GM23338 (cell line): ENCODE measurements around the gene ANKRD65. TPM values are rescaled to one million over a fixed set of nuclear protein-coding genes. Genes with fewer than 3 reads are reported as not detected.

Experiments
- ATAC-seq: fragments of 200-7000 bp; cut with Tn5 transposase; 3 replicates; pipeline ENCODE4 v1.9.1; 2020
- DNase-seq: peaks from one replicate; pipeline ENCODE4 v3.0.0-alpha.2; 2015; ENCODE audit warnings: low spot score
- H2AFZ ChIP-seq: fragments of 200-600 bp; sonication (generic); 2 replicates; pipeline ENCODE4 v1.8.0; 2016; ENCODE audit warnings: antibody characterized with exemption, mild to moderate bottlenecking, moderate library complexity
- H3F3A ChIP-seq: fragments of 200-600 bp; sonication (generic); replicated peaks from 2 replicates; pipeline ENCODE4 v1.8.0; 2017; ENCODE audit warnings: antibody characterized with exemption, mixed run types, low read depth
- H3K27ac ChIP-seq: fragments of 200-600 bp; sonication (generic); 2 replicates; pipeline ENCODE4 v1.6.1; 2016; ENCODE audit warnings: low read depth
- H3K27me3 ChIP-seq: fragments of 200-600 bp; sonication (generic); 2 replicates; pipeline ENCODE4 v1.8.0; 2016; ENCODE audit warnings: mild to moderate bottlenecking, mixed run types, moderate library complexity; ENCODE audit not compliant: insufficient read depth
- H3K36me3 ChIP-seq: fragments of 200-600 bp; sonication (generic); 2 replicates; pipeline ENCODE4 v1.8.0; 2016; ENCODE audit warnings: mild to moderate bottlenecking; ENCODE audit not compliant: insufficient read depth
- H3K4me1 ChIP-seq: fragments of 200-600 bp; sonication (generic); 2 replicates; pipeline ENCODE4 v1.8.0; 2016; ENCODE audit warnings: mild to moderate bottlenecking, moderate library complexity; ENCODE audit not compliant: insufficient read depth
- H3K4me2 ChIP-seq: fragments of 200-600 bp; sonication (generic); 2 replicates; pipeline ENCODE4 v1.7.1; 2017; ENCODE audit warnings: mixed run types
- H3K4me3 ChIP-seq: fragments of 200-600 bp; sonication (generic); 2 replicates; pipeline ENCODE4 v1.6.1; 2016; ENCODE audit warnings: mixed run types
- H3K79me2 ChIP-seq: fragments of 200-600 bp; sonication (generic); replicated peaks from 2 replicates; pipeline ENCODE4 v1.8.0; 2017; ENCODE audit warnings: mild to moderate bottlenecking; ENCODE audit not compliant: insufficient read depth
- H3K9me2 ChIP-seq: fragments of 200-600 bp; sonication (generic); 2 replicates; pipeline ENCODE4 v1.8.0; 2017; ENCODE audit not compliant: insufficient read depth
- H4K20me1 ChIP-seq: fragments of 200-600 bp; sonication (generic); replicated peaks from 2 replicates; pipeline ENCODE4 v1.8.0; 2017; ENCODE audit warnings: mild to moderate bottlenecking; ENCODE audit not compliant: insufficient read depth
- H3K27ac Mint-ChIP-seq: 2 replicates; pipeline ENCODE4 v1.8.0; 2020; ENCODE audit warnings: inconsistent platforms, mild to moderate bottlenecking, moderate library complexity, mixed read lengths
- H3K27me3 Mint-ChIP-seq: 3 replicates; pipeline ENCODE4 v1.8.0; 2022; ENCODE audit warnings: low read depth, mild to moderate bottlenecking, moderate library complexity, mixed read lengths, inconsistent platforms; ENCODE audit not compliant: insufficient read depth, poor library complexity
- H3K36me3 Mint-ChIP-seq: 3 replicates; pipeline ENCODE4 v1.8.0; 2021; ENCODE audit warnings: low read depth, mild to moderate bottlenecking, inconsistent platforms, moderate library complexity, mixed read lengths
- H3K4me1 Mint-ChIP-seq: 3 replicates; pipeline ENCODE4 v1.8.0; 2020; ENCODE audit warnings: mild to moderate bottlenecking, inconsistent platforms, mixed read lengths
- H3K4me3 Mint-ChIP-seq: 3 replicates; pipeline ENCODE4 v1.8.0; 2021; ENCODE audit warnings: moderate library complexity, mild to moderate bottlenecking, inconsistent platforms, mixed read lengths
- H3K9me3 Mint-ChIP-seq: 3 replicates; pipeline ENCODE4 v1.8.0; 2020; ENCODE audit warnings: moderate library complexity, mild to moderate bottlenecking, inconsistent platforms, mixed read lengths
- CREB1 ChIP-seq: fragments of 250-450 bp; sonication (Bioruptor Pico); IDR thresholded peaks from 2 replicates; pipeline ENCODE4 v1.5.0; 2020; ENCODE audit warnings: low read depth, mild to moderate bottlenecking, moderate library complexity
- EZH2 ChIP-seq: fragments of 200-600 bp; sonication (generic); IDR thresholded peaks from one replicate; pipeline ENCODE4 v1.8.0; 2017; ENCODE audit warnings: antibody characterized with exemption, mild to moderate bottlenecking, low read depth; ENCODE audit not compliant: unreplicated experiment
- EZH2phosphoT487 ChIP-seq: fragments of 200-600 bp; sonication (generic); IDR thresholded peaks from one replicate; pipeline ENCODE4 v1.8.1; 2018; ENCODE audit warnings: antibody characterized with exemption; ENCODE audit not compliant: unreplicated experiment
- JUNB ChIP-seq: IDR thresholded peaks from one replicate; pipeline ENCODE4 v1.6.1; 2016; ENCODE audit warnings: antibody characterized with exemption; ENCODE audit not compliant: unreplicated experiment
- NANOG ChIP-seq: IDR thresholded peaks from 2 replicates; pipeline ENCODE4 v1.6.1; 2016; ENCODE audit warnings: antibody characterized with exemption, borderline replicate concordance
- POLR2AphosphoS5 ChIP-seq: IDR thresholded peaks from 2 replicates; pipeline ENCODE4 v1.6.1; 2016; ENCODE audit warnings: antibody characterized with exemption, low read depth
- STAT1 ChIP-seq: IDR thresholded peaks from one replicate; pipeline ENCODE4 v1.6.1; 2016; ENCODE audit warnings: antibody characterized with exemption; ENCODE audit not compliant: unreplicated experiment
- ZNF114 ChIP-seq: fragments of 250-450 bp; sonication (Bioruptor Pico); IDR thresholded peaks from 2 replicates; pipeline ENCODE4 v1.5.0; 2020; ENCODE audit warnings: mild to moderate bottlenecking, moderate library complexity
- ZNF331 ChIP-seq: fragments of 250-450 bp; sonication (Bioruptor Pico); IDR thresholded peaks from 2 replicates; pipeline ENCODE4 v1.5.0; 2020; ENCODE audit warnings: low read depth, mild to moderate bottlenecking, moderate library complexity
- polyA plus RNA-seq: library from polyadenylated mRNA; unstranded; fragments of >200 nt; fragmentation: Nextera tagmentation; extraction: Ambion mirVana; gene quantifications from 2 replicates; pipeline ENCODE4 v1.2.1, GENCODE V29; 2016
- total RNA-seq: library from RNA; depleted of rRNA; stranded (reverse); fragments of >200 nt; shearing (Covaris generic); gene quantifications from 2 replicates; pipeline ENCODE4 v1.2.3, GENCODE V29; 2014
- TF ChIP-seq, protein P1 (sequence below): fragments of 250-450 bp; sonication (Bioruptor Pico); IDR thresholded peaks from 2 replicates; pipeline ENCODE4 v1.5.0; 2020; ENCODE audit warnings: mild to moderate bottlenecking, moderate library complexity
- TF ChIP-seq, protein P2 (sequence below), 2 experiments: fragments of 200-600 bp in 1 of 2; sonication (generic) in 1 of 2; conservative IDR thresholded peaks; 2 replicates each; pipeline versions ENCODE4 v1.5.1 to v1.6.1; 2016 to 2017; ENCODE audit warnings: antibody characterized with exemption in 2 of 2, low read depth in 2 of 2, mild to moderate bottlenecking in 2 of 2, moderate library complexity in 1 of 2
- TF ChIP-seq, protein P3 (sequence below): IDR thresholded peaks from one replicate; pipeline ENCODE4 v1.6.1; 2018; ENCODE audit warnings: antibody characterized with exemption; ENCODE audit not compliant: unreplicated experiment
- TF ChIP-seq, protein P4 (sequence below): IDR thresholded peaks from 2 replicates; pipeline ENCODE4 v1.6.1; 2016; ENCODE audit warnings: antibody characterized with exemption

Gene ANKRD65
- total and polyA plus RNA-seq, 2 experiments from 2014 or later: 1.6 to 1.7 TPM

DNA sequence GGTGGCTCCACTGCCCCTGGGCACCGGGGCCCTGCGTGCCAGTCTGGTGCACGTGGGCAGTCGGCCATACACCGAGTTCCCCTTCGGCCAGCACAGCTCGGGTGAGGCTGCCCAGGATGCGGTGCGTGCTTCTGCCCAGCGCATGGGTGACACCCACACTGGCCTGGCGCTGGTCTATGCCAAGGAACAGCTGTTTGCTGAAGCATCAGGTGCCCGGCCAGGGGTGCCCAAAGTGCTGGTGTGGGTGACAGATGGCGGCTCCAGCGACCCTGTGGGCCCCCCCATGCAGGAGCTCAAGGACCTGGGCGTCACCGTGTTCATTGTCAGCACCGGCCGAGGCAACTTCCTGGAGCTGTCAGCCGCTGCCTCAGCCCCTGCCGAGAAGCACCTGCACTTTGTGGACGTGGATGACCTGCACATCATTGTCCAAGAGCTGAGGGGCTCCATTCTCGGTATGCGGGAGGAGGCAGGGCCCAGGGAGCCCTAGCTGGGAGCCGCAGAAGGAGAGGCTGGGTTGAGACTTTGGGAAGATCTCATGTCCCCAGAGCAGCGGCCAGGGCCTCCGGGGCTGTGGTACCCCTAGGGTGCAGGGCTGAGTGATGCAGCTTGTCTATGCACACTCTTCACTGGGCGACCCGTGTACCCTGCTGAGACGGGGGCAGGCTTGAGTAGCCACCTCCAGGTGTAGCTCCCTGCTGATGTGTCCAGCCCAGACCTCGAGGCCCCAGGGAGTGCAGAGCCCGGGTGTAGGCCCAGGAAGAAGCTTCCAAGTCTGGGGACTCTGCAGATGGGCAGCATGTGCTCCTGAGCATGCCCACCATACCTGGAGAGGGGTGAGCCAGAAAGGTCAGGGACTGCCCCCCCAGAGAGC is 16.2 kb upstream of the ANKRD65 start:
- H3K4me3 Mint-ChIP-seq: peak overlapping the region; percentile 83; the same call in 1 of the 3 replicates
- H3K9me2 ChIP-seq: no peaks in the 10 kb centered on the region
- H3K4me1 ChIP-seq: peaks cover 26% of the 10 kb centered on the region
- H4K20me1 ChIP-seq: no peaks in the 10 kb centered on the region
- peaks cover 4% of the 10 kb centered on the region; the same call in 2 of the 3 replicates for H3K36me3 Mint-ChIP-seq
- H3K79me2 ChIP-seq: 0 out of 2 replicates have a peak, but pooled peaks cover 2% of the 10 kb centered on the region
- H3K27me3 Mint-ChIP-seq: peaks cover 12% of the 10 kb centered on the region
- peaks cover 17% of the 10 kb centered on the region for H3F3A ChIP-seq
- H3K4me1 Mint-ChIP-seq: peaks cover 21% of the 10 kb centered on the region
- ATAC-seq (no peak), DNase-seq (no peak)
- no peak overlapping the region for H3K4me2 ChIP-seq
- no peak overlapping the region for H2AFZ ChIP-seq
- H3K27ac ChIP-seq: no peak overlapping the region
- no peak overlapping the region for H3K27ac Mint-ChIP-seq
- H3K4me3 ChIP-seq: no peak overlapping the region
- H3K9me3 Mint-ChIP-seq: no peaks in the 10 kb centered on the region
- no peaks in the 10 kb centered on the region for H3K36me3 ChIP-seq
- no peak for TF ChIP-seq POLR2AphosphoS5
- TF ChIP-seq JUNB: no peak
- TF ChIP-seq ZNF331 (CRISPR knock-in tag): no peak
- no peak for TF ChIP-seq EZH2phosphoT487
- TF ChIP-seq, protein P1, sequence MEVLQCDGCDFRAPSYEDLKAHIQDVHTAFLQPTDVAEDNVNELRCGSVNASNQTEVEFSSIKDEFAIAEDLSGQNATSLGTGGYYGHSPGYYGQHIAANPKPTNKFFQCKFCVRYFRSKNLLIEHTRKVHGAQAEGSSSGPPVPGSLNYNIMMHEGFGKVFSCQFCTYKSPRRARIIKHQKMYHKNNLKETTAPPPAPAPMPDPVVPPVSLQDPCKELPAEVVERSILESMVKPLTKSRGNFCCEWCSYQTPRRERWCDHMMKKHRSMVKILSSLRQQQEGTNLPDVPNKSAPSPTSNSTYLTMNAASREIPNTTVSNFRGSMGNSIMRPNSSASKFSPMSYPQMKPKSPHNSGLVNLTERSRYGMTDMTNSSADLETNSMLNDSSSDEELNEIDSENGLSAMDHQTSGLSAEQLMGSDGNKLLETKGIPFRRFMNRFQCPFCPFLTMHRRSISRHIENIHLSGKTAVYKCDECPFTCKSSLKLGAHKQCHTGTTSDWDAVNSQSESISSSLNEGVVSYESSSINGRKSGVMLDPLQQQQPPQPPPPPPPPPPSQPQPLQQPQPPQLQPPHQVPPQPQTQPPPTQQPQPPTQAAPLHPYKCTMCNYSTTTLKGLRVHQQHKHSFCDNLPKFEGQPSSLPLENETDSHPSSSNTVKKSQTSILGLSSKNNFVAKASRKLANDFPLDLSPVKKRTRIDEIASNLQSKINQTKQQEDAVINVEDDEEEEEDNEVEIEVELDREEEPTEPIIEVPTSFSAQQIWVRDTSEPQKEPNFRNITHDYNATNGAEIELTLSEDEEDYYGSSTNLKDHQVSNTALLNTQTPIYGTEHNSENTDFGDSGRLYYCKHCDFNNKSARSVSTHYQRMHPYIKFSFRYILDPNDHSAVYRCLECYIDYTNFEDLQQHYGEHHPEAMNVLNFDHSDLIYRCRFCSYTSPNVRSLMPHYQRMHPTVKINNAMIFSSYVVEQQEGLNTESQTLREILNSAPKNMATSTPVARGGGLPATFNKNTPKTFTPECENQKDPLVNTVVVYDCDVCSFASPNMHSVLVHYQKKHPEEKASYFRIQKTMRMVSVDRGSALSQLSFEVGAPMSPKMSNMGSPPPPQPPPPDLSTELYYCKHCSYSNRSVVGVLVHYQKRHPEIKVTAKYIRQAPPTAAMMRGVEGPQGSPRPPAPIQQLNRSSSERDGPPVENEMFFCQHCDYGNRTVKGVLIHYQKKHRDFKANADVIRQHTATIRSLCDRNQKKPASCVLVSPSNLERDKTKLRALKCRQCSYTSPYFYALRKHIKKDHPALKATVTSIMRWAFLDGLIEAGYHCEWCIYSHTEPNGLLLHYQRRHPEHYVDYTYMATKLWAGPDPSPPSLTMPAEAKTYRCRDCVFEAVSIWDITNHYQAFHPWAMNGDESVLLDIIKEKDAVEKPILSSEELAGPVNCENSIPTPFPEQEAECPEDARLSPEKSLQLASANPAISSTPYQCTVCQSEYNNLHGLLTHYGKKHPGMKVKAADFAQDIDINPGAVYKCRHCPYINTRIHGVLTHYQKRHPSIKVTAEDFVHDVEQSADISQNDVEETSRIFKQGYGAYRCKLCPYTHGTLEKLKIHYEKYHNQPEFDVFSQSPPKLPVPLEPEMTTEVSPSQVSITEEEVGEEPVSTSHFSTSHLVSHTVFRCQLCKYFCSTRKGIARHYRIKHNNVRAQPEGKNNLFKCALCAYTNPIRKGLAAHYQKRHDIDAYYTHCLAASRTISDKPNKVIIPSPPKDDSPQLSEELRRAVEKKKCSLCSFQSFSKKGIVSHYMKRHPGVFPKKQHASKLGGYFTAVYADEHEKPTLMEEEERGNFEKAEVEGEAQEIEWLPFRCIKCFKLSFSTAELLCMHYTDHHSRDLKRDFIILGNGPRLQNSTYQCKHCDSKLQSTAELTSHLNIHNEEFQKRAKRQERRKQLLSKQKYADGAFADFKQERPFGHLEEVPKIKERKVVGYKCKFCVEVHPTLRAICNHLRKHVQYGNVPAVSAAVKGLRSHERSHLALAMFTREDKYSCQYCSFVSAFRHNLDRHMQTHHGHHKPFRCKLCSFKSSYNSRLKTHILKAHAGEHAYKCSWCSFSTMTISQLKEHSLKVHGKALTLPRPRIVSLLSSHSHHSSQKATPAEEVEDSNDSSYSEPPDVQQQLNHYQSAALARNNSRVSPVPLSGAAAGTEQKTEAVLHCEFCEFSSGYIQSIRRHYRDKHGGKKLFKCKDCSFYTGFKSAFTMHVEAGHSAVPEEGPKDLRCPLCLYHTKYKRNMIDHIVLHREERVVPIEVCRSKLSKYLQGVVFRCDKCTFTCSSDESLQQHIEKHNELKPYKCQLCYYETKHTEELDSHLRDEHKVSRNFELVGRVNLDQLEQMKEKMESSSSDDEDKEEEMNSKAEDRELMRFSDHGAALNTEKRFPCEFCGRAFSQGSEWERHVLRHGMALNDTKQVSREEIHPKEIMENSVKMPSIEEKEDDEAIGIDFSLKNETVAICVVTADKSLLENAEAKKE (CRISPR knock-in tag): no peak
- TF ChIP-seq STAT1: no peak
- TF ChIP-seq CREB1 (CRISPR knock-in tag): no peak
- TF ChIP-seq, protein P2, sequence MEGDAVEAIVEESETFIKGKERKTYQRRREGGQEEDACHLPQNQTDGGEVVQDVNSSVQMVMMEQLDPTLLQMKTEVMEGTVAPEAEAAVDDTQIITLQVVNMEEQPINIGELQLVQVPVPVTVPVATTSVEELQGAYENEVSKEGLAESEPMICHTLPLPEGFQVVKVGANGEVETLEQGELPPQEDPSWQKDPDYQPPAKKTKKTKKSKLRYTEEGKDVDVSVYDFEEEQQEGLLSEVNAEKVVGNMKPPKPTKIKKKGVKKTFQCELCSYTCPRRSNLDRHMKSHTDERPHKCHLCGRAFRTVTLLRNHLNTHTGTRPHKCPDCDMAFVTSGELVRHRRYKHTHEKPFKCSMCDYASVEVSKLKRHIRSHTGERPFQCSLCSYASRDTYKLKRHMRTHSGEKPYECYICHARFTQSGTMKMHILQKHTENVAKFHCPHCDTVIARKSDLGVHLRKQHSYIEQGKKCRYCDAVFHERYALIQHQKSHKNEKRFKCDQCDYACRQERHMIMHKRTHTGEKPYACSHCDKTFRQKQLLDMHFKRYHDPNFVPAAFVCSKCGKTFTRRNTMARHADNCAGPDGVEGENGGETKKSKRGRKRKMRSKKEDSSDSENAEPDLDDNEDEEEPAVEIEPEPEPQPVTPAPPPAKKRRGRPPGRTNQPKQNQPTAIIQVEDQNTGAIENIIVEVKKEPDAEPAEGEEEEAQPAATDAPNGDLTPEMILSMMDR (conservative IDR thresholded peaks at IDR 0.05; ENCODE audit: low read depth in 2 of 2): no peak
- no peak for TF ChIP-seq EZH2
- TF ChIP-seq, protein P3, sequence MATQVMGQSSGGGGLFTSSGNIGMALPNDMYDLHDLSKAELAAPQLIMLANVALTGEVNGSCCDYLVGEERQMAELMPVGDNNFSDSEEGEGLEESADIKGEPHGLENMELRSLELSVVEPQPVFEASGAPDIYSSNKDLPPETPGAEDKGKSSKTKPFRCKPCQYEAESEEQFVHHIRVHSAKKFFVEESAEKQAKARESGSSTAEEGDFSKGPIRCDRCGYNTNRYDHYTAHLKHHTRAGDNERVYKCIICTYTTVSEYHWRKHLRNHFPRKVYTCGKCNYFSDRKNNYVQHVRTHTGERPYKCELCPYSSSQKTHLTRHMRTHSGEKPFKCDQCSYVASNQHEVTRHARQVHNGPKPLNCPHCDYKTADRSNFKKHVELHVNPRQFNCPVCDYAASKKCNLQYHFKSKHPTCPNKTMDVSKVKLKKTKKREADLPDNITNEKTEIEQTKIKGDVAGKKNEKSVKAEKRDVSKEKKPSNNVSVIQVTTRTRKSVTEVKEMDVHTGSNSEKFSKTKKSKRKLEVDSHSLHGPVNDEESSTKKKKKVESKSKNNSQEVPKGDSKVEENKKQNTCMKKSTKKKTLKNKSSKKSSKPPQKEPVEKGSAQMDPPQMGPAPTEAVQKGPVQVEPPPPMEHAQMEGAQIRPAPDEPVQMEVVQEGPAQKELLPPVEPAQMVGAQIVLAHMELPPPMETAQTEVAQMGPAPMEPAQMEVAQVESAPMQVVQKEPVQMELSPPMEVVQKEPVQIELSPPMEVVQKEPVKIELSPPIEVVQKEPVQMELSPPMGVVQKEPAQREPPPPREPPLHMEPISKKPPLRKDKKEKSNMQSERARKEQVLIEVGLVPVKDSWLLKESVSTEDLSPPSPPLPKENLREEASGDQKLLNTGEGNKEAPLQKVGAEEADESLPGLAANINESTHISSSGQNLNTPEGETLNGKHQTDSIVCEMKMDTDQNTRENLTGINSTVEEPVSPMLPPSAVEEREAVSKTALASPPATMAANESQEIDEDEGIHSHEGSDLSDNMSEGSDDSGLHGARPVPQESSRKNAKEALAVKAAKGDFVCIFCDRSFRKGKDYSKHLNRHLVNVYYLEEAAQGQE: no peak
- no peak for TF ChIP-seq NANOG
- TF ChIP-seq, protein P4, sequence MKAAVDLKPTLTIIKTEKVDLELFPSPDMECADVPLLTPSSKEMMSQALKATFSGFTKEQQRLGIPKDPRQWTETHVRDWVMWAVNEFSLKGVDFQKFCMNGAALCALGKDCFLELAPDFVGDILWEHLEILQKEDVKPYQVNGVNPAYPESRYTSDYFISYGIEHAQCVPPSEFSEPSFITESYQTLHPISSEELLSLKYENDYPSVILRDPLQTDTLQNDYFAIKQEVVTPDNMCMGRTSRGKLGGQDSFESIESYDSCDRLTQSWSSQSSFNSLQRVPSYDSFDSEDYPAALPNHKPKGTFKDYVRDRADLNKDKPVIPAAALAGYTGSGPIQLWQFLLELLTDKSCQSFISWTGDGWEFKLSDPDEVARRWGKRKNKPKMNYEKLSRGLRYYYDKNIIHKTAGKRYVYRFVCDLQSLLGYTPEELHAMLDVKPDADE: no peak
- TF ChIP-seq ZNF114 (CRISPR knock-in tag): no peak
- no peaks in the 10 kb centered on the region for H3K27me3 ChIP-seq
